ENCODE measurements around the gene LIPG.
A peak's percentile ranks its signal among the peaks of the same experiment; 100 is the strongest.

LIPG gene

DNA sequence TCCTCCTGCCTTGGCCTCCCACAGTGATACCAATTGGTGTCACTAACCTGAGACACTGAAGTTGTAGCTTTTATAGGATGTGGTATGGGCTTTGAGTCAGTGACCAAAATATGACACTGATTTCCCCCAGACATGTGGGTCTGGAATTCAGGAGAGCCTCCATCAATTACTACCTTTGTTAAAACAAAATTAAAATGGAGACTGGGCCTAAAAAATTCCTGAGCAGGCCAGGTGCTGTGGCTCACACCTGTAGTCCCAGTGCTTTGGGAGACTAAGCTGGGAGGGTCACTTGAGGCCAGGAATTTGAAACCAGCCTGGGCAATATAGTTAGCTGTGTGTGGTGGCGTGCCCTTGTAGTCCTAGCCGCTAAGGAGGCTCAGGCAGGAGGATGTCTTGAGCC is 36.9 kb upstream of the LIPG start (continued):
- TF ChIP-seq ZNF26 (tag by site-specific recombination; IDR thresholded peaks at IDR 0.05) = no peak
- TF ChIP-seq BCL11A (tag by site-specific recombination; IDR thresholded peaks at IDR 0.05; ENCODE audit: low read depth) = no peak
- TF ChIP-seq ZNF777 (tag by site-specific recombination; IDR thresholded peaks at IDR 0.05; ENCODE audit: borderline replicate concordance) = no peak
- TF ChIP-seq TRIM28 (IDR thresholded peaks at IDR 0.05; ENCODE audit: borderline replicate concordance, low read length) = no peak

DNA sequence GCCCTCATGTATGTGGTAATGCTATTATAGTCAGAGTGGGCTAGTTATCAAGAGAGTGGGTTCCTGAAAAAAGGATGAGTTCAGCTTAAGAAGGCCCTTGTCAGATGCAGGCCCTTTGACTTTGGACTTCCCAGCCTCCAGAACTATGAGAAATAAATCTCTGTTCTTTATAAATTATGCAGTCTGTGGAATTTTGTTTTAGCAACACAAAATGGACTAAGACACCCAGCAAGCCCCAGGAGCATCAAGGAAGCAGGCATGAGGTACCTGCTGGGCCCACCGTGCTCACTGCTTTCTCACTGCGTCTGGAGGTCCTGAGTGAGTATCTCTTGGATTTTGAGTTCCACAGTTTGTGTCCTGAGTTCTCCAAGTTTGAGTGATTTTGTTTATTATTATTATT is 35.9 kb upstream of the LIPG start:
- Histone ChIP-seq H3K4me1 (ENCODE audit: control insufficient read depth, insufficient read depth, low read length) (peaks cover 13% of the 10 kb centered on the region), H3K4me3 (ENCODE audit: low read depth, low read length) (no peak overlapping the region), H3K27ac (ENCODE audit: extremely low read depth, low read depth, low read length) (no peak overlapping the region), H3K9me3 (ENCODE audit: control insufficient read depth, insufficient read depth, low read depth, low read length) (no peaks in the 10 kb centered on the region), H3K36me3 (ENCODE audit: control insufficient read depth in 2 of 2, insufficient read depth in 1 of 2, low read length in 2 of 2) (no peaks in the 10 kb centered on the region)
- CTCF ChIA-PET = interaction anchor here (1.1 to 1.4 kb wide), 2 partner anchors 33 to 251 kb away, joined by 3 read pairs; no protein-coding TSS in a partner anchor
- POLR2A ChIA-PET = no interaction called here
- TF ChIP-seq PBX3 (CRISPR knock-in tag; IDR thresholded peaks at IDR 0.05) (no peak), ZNF335 (tag by site-specific recombination; conservative IDR thresholded peaks at IDR 0.05) (no peak), ZNF146 (tag by site-specific recombination; IDR thresholded peaks at IDR 0.05) (no peak)
- TF ChIP-seq, protein P1, sequence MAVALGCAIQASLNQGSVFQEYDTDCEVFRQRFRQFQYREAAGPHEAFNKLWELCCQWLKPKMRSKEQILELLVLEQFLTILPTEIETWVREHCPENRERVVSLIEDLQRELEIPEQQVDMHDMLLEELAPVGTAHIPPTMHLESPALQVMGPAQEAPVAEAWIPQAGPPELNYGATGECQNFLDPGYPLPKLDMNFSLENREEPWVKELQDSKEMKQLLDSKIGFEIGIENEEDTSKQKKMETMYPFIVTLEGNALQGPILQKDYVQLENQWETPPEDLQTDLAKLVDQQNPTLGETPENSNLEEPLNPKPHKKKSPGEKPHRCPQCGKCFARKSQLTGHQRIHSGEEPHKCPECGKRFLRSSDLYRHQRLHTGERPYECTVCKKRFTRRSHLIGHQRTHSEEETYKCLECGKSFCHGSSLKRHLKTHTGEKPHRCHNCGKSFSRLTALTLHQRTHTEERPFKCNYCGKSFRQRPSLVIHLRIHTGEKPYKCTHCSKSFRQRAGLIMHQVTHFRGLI (tag by site-specific recombination; IDR thresholded peaks at IDR 0.05) = no peak

- Histone ChIP-seq H3K4me1 (ENCODE audit: control insufficient read depth, insufficient read depth, low read length) (peaks cover 14% of the 10 kb centered on the region), H3K27ac (ENCODE audit: extremely low read depth, low read depth, low read length) (no peak overlapping the region), H3K9me3 (ENCODE audit: control insufficient read depth, insufficient read depth, low read depth, low read length) (no peaks in the 10 kb centered on the region), H3K4me3 (ENCODE audit: low read depth, low read length) (no peak overlapping the region), H3K36me3 (ENCODE audit: control insufficient read depth in 2 of 2, insufficient read depth in 1 of 2, low read length in 2 of 2) (no peaks in the 10 kb centered on the region)
- ChIA-PET CTCF (interaction anchor here (0.6 to 1.6 kb wide), 4 partner anchors 17 to 704 kb away, joined by 3 to 7 read pairs (median 6); no protein-coding TSS in a partner anchor), POLR2A (no interaction called here)
- no peak for TF ChIP-seq GLIS1 (tag by site-specific recombination; IDR thresholded peaks at IDR 0.05)
- TF ChIP-seq ZNF670 (tag by site-specific recombination; IDR thresholded peaks at IDR 0.05; ENCODE audit: low read depth) = no peak
- TF ChIP-seq ZNF23 (tag by site-specific recombination; IDR thresholded peaks at IDR 0.05; ENCODE audit: borderline replicate concordance) = no peak
- TF ChIP-seq ZNF398 (tag by site-specific recombination; IDR thresholded peaks at IDR 0.05) = peak; percentile 27; the same call in 1 of the 2 replicates
- TF ChIP-seq ZNF335 (tag by site-specific recombination; conservative IDR thresholded peaks at IDR 0.05) = peak; percentile 91
Measured at GRCh38 chr18:49527631-49528327, 34.1 kb upstream of the LIPG start.

- ChIA-PET CTCF (interaction anchor here (0.8 to 1.0 kb wide), 2 partner anchors 19 to 198 kb away, joined by 3 read pairs; no protein-coding TSS in a partner anchor), POLR2A (no interaction called here)
- Histone ChIP-seq H3K9me3 (ENCODE audit: control insufficient read depth, insufficient read depth, low read depth, low read length) (no peaks in the 10 kb centered on the region), H3K27ac (ENCODE audit: extremely low read depth, low read depth, low read length) (no peak overlapping the region), H3K4me1 (ENCODE audit: control insufficient read depth, insufficient read depth, low read length) (peaks cover 14% of the 10 kb centered on the region), H3K36me3 (ENCODE audit: control insufficient read depth in 2 of 2, insufficient read depth in 1 of 2, low read length in 2 of 2) (no peaks in the 10 kb centered on the region), H3K4me3 (ENCODE audit: low read depth, low read length) (no peak overlapping the region)
- TF ChIP-seq FEZF1 (tag by site-specific recombination; IDR thresholded peaks at IDR 0.05) (peak; percentile 44), ZNF146 (tag by site-specific recombination; IDR thresholded peaks at IDR 0.05) (no peak), KLF1 (tag by site-specific recombination; IDR thresholded peaks at IDR 0.05) (peak; percentile 71)
Measured at GRCh38 chr18:49529596-49529995, 32.3 kb upstream of the LIPG start.
